IPS-NIHi11 (cell line): ENCODE data around the gene NR1H3.
"Not testable (repeated sequence)": the region's sequence is repeated elsewhere in the genome, so short reads cannot be mapped to it uniquely, and the experiment has no call there.

Experiments used
- DNase-seq: peaks from one replicate; pipeline ENCODE4 v3.0.0; 2012; ENCODE audit warnings: mixed read lengths, low spot score

The NR1H3 gene

DNA sequence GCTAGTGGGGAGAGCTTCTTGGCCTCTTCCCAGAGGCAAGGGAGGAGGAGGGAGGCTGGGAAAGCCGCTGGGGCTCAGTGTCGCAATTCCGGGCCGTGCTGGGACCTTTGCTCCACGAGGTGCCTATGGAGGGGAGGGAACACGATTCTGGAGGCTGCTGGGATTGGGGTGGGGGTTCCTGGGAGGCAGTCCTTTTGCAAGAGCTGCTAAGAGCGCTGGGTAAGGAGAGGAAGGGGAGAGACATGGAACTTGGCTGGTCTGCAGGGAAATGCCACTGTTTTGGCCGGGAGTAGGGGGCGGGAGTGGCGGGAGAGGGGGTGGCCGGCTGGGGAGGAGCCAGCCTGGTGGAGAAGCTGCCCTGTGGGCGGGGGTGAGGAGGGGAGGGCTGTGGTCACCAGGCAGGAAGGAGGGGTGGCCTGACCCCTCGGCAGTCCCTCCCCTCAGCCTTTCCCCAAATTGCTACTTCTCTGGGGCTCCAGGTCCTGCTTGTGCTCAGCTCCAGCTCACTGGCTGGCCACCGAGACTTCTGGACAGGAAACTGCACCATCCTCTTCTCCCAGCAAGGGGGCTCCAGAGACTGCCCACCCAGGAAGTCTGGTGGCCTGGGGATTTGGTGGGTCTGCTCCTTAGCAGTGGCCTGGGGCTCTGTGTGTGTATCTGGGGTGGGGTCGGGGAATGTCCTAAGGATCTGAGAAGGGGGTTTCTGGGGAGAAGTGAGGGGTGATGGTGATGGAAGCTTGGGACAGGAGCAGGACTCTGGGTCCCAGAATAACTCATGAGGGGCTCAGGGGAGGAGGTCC lies at the start of gene NR1H3:
Gene NR1H3 (plus strand): TSS at position 480 of the 800 bp plus-strand sequence. CDS start 1,221 bp downstream, outside the sequence.
- DNase-seq = peak; percentile 92

GRCh38 chr11:47208008-47208552 lies 49.7 kb upstream of the NR1H3 start:
- not testable (repeated sequence) for DNase-seq

DNA sequence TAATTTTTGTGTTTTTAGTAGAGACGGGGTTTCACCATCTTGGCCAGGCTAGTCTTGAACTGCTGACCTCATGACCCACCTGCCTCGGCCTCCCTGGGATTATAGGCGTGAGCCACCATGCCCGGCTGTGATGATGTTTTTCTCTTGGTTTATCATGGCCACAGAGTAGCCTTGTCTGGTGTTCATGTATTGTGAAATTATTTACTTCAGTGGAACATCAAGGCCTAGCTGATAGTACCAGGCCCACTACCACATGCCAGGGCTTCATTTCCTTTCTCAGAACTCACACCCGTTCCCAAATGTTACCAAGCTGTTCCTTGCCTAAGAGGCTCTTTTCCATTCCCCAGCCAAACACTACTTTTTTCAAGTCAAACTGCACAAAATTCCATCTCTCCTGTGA lies 49.2 kb upstream of the NR1H3 start:
- no peak for DNase-seq

- no peak for DNase-seq
Measured at GRCh38 chr11:47212938-47213337, 44.9 kb upstream of the NR1H3 start.

GRCh38 chr11:47213950-47214565 lies 43.7 kb upstream of the NR1H3 start:
- peak; percentile 89 for DNase-seq

- DNase-seq = peak; percentile 36
Measured at GRCh38 chr11:47215366-47215910, 42.4 kb upstream of the NR1H3 start.

DNA sequence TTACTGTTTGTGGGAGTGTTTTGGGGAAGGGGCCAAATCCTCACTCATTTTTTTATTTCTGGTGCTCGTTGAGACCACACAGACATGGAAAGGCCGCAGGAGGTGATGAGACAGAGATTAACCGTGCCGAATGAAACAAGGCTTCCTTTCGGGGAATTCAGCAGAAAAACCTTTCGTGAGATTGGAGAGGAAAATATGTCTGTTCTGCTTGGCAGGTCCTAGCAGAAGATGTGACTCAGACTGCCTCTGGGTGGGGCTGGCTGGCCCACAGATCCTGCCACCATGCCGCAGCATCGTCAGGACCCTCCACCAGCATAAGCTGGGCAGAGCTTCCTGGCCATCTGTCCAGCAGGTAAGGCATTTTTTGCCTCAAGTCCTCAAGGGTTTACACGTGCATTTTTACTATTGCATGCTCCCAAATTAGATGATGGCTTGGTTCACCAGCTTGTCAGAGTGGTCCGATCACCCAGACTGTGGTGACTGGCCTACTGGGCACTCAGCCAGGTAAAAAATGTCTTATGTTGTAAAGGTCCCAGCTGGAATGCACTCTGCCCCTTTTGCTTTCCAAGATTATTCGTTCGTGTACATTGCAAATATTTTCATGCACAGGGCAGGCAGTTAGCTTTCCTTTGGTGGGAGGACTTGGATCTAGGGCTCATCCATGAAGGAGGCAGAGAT lies 41.5 kb upstream of the NR1H3 start:
- DNase-seq = no peak

DNA sequence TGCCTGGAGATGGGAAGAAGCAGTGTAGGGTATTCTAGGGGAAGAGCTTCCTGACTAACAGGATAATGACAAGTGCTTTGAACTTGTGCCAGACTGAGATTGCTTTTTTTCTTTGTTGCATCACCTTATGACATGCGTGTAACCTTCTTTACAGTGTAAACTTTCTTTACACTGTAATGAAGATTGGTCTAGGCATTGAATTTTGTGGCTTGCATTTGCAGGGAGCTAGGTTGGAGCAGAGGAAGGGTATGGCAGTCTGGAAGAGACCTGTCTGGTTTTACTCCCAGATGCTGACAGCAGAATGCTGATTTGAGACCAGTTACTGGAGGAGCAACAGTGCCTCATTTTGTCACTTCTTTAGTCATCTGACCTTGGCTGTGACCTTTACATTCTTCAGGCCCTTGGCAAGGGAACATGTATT lies 37.4 kb upstream of the NR1H3 start:
- no peak for DNase-seq

GRCh38 chr11:47222696-47223095 lies 35.1 kb upstream of the NR1H3 start:
- DNase-seq = no peak

DNA sequence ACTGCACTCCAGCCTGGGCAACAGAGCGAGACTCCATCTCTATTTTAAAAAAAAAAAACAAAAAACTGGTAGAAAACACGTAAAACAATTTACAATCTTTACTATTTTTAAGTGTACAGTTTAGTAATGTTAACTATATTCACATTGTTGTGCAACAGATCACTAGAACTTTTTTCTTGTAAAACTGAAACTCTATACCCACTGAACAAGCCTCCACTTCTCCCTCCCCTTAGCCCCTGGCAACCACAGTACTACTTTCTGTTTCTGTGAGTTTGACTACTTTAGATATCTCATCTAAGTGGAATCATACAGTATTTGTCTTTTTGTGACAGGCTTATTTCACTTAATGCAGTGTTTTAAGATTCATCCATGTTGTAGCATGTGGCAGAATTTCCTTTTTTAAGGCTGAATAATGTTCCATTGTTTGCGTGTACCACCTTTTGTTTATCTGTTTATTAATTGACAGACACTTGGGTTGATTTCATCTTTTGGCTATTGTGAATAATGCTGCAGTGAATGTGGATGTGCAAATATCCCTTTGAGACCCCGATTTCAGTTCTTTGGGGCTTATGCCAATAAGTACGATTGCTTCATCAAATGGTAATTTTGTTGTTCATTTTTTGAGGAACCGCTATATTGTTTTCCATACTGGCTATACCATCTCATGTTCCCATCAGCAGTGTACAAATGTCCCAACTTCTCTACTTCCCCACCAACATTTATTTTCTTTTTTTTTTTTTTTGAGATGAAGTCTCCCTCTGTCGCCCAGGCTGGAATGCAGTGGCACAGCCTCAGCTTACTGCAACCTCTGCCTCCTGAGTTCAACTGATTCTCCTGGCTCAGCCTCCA lies 32.0 kb upstream of the NR1H3 start:
- no peak for DNase-seq

GRCh38 chr11:47229161-47229560 lies 28.6 kb upstream of the NR1H3 start:
- no peak for DNase-seq

GRCh38 chr11:47233051-47233450 lies 24.7 kb upstream of the NR1H3 start:
- DNase-seq = no peak

GRCh38 chr11:47233989-47234668 lies 23.7 kb upstream of the NR1H3 start:
- DNase-seq = peak; percentile 29

GRCh38 chr11:47234669-47235100 lies 23.1 kb upstream of the NR1H3 start:
- DNase-seq = no peak

- DNase-seq = no peak
Measured at GRCh38 chr11:47235163-47235562, 22.6 kb upstream of the NR1H3 start.

DNA sequence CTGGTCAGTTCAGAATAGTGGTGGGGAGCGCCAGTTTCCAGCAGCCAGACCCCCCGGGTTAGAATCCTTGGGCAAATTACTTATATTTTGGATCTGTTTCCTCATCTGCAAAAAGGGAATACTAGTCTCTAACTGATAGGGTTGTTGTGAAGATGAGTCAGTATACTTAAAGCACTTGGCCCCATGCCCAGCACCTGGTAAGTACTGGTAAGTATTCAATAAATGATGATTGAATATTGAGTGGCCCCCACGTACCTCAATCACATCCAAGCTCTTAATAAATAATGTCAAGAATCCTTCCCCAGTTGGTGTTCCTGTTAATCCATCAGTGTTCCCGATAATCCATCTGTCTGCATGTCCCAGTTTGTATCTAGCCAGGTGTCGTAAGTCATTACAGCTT lies 21.3 kb upstream of the NR1H3 start:
- no peak for DNase-seq

GRCh38 chr11:47239852-47240251 lies 17.9 kb upstream of the NR1H3 start:
- no peak for DNase-seq

DNA sequence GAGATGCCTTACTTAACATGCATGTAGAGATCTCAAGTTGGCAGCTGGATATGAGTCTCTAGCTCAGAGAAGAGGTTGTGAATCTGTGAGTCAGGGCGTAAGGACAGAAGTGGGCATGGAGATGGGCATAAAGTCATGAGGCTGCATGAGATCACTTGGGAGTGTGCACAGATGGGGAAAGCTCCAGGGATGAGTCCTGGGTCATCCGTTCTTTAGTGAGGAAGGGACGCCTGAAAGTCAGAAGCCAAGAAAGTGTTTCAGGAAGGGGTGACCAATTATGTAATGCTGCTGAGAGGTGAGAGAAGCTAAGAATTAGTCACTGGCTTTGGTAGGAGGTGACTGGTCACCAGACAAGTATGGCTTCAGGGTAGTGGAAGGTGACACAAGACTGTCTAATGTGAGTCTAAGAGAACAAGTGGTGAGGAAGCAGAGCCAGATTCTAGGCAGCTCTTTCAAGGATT lies 15.9 kb upstream of the NR1H3 start:
- DNase-seq = no peak

- DNase-seq = no peak
Measured at GRCh38 chr11:47242596-47243192, 15.1 kb upstream of the NR1H3 start.

DNA sequence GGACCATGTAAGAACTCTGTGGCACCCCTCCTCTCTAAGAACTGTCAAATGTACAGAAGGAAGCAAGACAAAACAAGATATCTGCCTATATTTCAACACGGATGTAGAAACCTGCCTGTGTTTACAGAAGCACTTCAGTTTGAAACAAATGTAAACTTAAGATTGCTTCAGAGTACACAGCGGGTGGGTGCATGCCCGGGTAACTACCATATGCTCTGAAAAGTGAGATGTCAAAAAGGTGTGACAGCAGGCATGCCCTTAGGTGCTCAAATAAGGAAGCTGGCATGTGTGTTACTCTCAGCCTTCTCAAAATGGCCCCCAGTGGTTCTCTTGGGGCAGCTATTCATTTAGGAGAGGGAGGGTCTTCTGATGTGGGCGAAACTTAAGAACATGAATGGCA lies 14.3 kb upstream of the NR1H3 start:
- DNase-seq = no peak
